HepG2 (cell line): ENCODE data around the gene TMEM233. TPM values are rescaled to one million over a fixed set of nuclear protein-coding genes. Genes with fewer than 3 reads are reported as not detected.
A peak's percentile ranks its signal among the peaks of the same experiment; 100 is the strongest.

ENCODE experiments used
- ELF4 ChIP-seq: sonication (generic); formaldehyde crosslinking; IDR thresholded peaks from 2 replicates; pipeline ENCODE4 v1.5.0; 2020; ENCODE audit warnings: missing genetic modification reagents, mild to moderate bottlenecking, moderate library complexity, borderline replicate concordance
- ETV5 ChIP-seq: IDR thresholded peaks from 2 replicates; pipeline ENCODE4 v1.6.1; 2018; ENCODE audit warnings: missing biosample characterization, missing genetic modification reagents, inconsistent platforms, borderline replicate concordance
- FOSL2 ChIP-seq: sonication (generic); formaldehyde crosslinking; IDR thresholded peaks from 2 replicates; pipeline ENCODE4 v1.4.0; 2020; ENCODE audit warnings: missing genetic modification reagents
- GABPA ChIP-seq, 2 experiments: IDR thresholded peaks; 2 replicates each; pipeline ENCODE4 v1.6.1; 2011 to 2016; ENCODE audit warnings: low read depth in 2 of 2, low read length in 1 of 2, missing biosample characterization in 1 of 2, missing genetic modification characterization in 1 of 2
- HNF4A ChIP-seq: sonication (generic); formaldehyde crosslinking; IDR thresholded peaks from 2 replicates; pipeline ENCODE4 v1.4.0; 2020; ENCODE audit warnings: missing genetic modification reagents
- NCOA2 ChIP-seq: sonication (generic); formaldehyde crosslinking; IDR thresholded peaks from 2 replicates; pipeline ENCODE4 v1.8.0; 2022; ENCODE audit warnings: inconsistent platforms
- POLR2A ChIP-seq, 2 experiments: IDR thresholded peaks; 2 replicates each; pipeline ENCODE4 v1.6.1; 2011; ENCODE audit warnings: low read depth in 2 of 2, low read length in 2 of 2, mild to moderate bottlenecking in 1 of 2, moderate library complexity in 1 of 2; ENCODE audit not compliant: insufficient read depth in 1 of 2
- TSC22D2 ChIP-seq: sonication (generic); formaldehyde crosslinking; IDR thresholded peaks from 2 replicates; pipeline ENCODE4 v1.5.1; 2020; ENCODE audit warnings: missing genetic modification reagents, mild to moderate bottlenecking, borderline replicate concordance
- ZBTB38 ChIP-seq: sonication (generic); formaldehyde crosslinking; IDR thresholded peaks from 2 replicates; pipeline ENCODE4 v1.5.1; 2020; ENCODE audit warnings: mild to moderate bottlenecking, missing genetic modification reagents
- ZNF383 ChIP-seq: sonication (generic); formaldehyde crosslinking; IDR thresholded peaks from 2 replicates; pipeline ENCODE4 v1.4.0; 2020; ENCODE audit warnings: missing genetic modification reagents, mild to moderate bottlenecking, borderline replicate concordance
- ZNF883 ChIP-seq: sonication (generic); formaldehyde crosslinking; IDR thresholded peaks from 2 replicates; pipeline ENCODE4 v1.5.1; 2020; ENCODE audit warnings: mild to moderate bottlenecking, missing genetic modification reagents; ENCODE audit errors: not compliant biosample characterization
- polyA plus RNA-seq, 8 experiments: library from polyadenylated mRNA; depleted of rRNA in 3 of 8; stranded (reverse) in 7 of 8; unstranded in 1 of 8; fragments of >200 nt; fragmentation: Illumina TruSeq in 4 of 8; extraction: Trizol in 4 of 8; gene quantifications; 2 replicates each; pipeline versions ENCODE4 v1.2.1 to v1.2.3, GENCODE V29; 2011 to 2016; ENCODE audit warnings: low read depth in 4 of 8, missing spikeins in 1 of 8, mixed read lengths in 1 of 8; ENCODE audit not compliant: insufficient read depth in 1 of 8
- total RNA-seq, 5 experiments: library from RNA; depleted of rRNA; stranded (reverse); fragments of >200 nt; fragmentation: Illumina TruSeq; extraction: Trizol; gene quantifications; 2 replicates each; pipeline ENCODE4 v1.2.3, GENCODE V29; 2016; ENCODE audit warnings: low read depth in 1 of 5
- TF ChIP-seq, protein P1 (sequence below): sonication (generic); formaldehyde crosslinking; IDR thresholded peaks from 2 replicates; pipeline ENCODE4 v1.4.0; 2020; ENCODE audit warnings: missing genetic modification reagents
- TF ChIP-seq, protein P2 (sequence below): sonication (generic); formaldehyde crosslinking; IDR thresholded peaks from 2 replicates; pipeline ENCODE4 v1.8.0; 2022; ENCODE audit warnings: mild to moderate bottlenecking, missing genetic modification reagents; ENCODE audit not compliant: insufficient replicate concordance
- TF ChIP-seq, protein P3 (sequence below): IDR thresholded peaks from 2 replicates; pipeline ENCODE4 v1.4.0; 2020; ENCODE audit warnings: mild to moderate bottlenecking, missing genetic modification reagents

TMEM233 gene
- total and polyA plus RNA-seq, 2 of the 13 experiments (the other 11 are each of a cell fraction or from before 2014, with no cell fraction given), result 0.03 TPM; not detected in 1

GRCh38 chr12:119681111-119681510, 87.5 kb downstream of the TMEM233 start (continued):
- TF ChIP-seq, protein P1, sequence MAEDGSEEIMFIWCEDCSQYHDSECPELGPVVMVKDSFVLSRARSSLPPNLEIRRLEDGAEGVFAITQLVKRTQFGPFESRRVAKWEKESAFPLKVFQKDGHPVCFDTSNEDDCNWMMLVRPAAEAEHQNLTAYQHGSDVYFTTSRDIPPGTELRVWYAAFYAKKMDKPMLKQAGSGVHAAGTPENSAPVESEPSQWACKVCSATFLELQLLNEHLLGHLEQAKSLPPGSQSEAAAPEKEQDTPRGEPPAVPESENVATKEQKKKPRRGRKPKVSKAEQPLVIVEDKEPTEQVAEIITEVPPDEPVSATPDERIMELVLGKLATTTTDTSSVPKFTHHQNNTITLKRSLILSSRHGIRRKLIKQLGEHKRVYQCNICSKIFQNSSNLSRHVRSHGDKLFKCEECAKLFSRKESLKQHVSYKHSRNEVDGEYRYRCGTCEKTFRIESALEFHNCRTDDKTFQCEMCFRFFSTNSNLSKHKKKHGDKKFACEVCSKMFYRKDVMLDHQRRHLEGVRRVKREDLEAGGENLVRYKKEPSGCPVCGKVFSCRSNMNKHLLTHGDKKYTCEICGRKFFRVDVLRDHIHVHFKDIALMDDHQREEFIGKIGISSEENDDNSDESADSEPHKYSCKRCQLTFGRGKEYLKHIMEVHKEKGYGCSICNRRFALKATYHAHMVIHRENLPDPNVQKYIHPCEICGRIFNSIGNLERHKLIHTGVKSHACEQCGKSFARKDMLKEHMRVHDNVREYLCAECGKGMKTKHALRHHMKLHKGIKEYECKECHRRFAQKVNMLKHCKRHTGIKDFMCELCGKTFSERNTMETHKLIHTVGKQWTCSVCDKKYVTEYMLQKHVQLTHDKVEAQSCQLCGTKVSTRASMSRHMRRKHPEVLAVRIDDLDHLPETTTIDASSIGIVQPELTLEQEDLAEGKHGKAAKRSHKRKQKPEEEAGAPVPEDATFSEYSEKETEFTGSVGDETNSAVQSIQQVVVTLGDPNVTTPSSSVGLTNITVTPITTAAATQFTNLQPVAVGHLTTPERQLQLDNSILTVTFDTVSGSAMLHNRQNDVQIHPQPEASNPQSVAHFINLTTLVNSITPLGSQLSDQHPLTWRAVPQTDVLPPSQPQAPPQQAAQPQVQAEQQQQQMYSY, result no peak
- TF ChIP-seq ZBTB38 (CRISPR knock-in tag) (peak; percentile 77; the same call in 1 of the 2 replicates), NCOA2 (CRISPR knock-in tag) (0 out of 2 replicates have a peak, but pooled peaks have one; percentile 18), ZNF883 (CRISPR knock-in tag) (no peak), FOSL2 (CRISPR knock-in tag) (peak; percentile 86), TSC22D2 (CRISPR knock-in tag) (no peak), ZNF383 (CRISPR knock-in tag) (no peak), ETV5 (CRISPR knock-in tag) (peak; percentile 54; the same call in 1 of the 2 replicates), POLR2A (IDR thresholded peaks at IDR 0.05; ENCODE audit: insufficient read depth in 1 of 2, low read depth in 2 of 2, low read length in 2 of 2) (0 out of 4 replicates have a peak, but pooled peaks of 1 of the 2 experiments have one; percentile 22), HNF4A (peak; percentile 53), GABPA (IDR thresholded peaks at IDR 0.05; ENCODE audit: low read depth, low read length) (no peak), GABPA (CRISPR knock-in tag; IDR thresholded peaks at IDR 0.05; ENCODE audit: low read depth) (0 out of 2 replicates have a peak, but pooled peaks have one; percentile 17), ELF4 (CRISPR knock-in tag) (no peak)
- TF ChIP-seq, protein P2, sequence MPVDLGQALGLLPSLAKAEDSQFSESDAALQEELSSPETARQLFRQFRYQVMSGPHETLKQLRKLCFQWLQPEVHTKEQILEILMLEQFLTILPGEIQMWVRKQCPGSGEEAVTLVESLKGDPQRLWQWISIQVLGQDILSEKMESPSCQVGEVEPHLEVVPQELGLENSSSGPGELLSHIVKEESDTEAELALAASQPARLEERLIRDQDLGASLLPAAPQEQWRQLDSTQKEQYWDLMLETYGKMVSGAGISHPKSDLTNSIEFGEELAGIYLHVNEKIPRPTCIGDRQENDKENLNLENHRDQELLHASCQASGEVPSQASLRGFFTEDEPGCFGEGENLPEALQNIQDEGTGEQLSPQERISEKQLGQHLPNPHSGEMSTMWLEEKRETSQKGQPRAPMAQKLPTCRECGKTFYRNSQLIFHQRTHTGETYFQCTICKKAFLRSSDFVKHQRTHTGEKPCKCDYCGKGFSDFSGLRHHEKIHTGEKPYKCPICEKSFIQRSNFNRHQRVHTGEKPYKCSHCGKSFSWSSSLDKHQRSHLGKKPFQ, result no peak
- TF ChIP-seq, protein P3, sequence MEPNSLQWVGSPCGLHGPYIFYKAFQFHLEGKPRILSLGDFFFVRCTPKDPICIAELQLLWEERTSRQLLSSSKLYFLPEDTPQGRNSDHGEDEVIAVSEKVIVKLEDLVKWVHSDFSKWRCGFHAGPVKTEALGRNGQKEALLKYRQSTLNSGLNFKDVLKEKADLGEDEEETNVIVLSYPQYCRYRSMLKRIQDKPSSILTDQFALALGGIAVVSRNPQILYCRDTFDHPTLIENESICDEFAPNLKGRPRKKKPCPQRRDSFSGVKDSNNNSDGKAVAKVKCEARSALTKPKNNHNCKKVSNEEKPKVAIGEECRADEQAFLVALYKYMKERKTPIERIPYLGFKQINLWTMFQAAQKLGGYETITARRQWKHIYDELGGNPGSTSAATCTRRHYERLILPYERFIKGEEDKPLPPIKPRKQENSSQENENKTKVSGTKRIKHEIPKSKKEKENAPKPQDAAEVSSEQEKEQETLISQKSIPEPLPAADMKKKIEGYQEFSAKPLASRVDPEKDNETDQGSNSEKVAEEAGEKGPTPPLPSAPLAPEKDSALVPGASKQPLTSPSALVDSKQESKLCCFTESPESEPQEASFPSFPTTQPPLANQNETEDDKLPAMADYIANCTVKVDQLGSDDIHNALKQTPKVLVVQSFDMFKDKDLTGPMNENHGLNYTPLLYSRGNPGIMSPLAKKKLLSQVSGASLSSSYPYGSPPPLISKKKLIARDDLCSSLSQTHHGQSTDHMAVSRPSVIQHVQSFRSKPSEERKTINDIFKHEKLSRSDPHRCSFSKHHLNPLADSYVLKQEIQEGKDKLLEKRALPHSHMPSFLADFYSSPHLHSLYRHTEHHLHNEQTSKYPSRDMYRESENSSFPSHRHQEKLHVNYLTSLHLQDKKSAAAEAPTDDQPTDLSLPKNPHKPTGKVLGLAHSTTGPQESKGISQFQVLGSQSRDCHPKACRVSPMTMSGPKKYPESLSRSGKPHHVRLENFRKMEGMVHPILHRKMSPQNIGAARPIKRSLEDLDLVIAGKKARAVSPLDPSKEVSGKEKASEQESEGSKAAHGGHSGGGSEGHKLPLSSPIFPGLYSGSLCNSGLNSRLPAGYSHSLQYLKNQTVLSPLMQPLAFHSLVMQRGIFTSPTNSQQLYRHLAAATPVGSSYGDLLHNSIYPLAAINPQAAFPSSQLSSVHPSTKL (CRISPR knock-in tag), result 0 out of 2 replicates have a peak, but pooled peaks have one; percentile 20
